MV-4-11 (cell line): ENCODE results near the gene ZFAND2A.

Source experiments
- DNase-seq: peaks from one replicate; lab custom pipeline; 2025; lab: John Stamatoyannopoulos, UW

Gene ZFAND2A

DNA sequence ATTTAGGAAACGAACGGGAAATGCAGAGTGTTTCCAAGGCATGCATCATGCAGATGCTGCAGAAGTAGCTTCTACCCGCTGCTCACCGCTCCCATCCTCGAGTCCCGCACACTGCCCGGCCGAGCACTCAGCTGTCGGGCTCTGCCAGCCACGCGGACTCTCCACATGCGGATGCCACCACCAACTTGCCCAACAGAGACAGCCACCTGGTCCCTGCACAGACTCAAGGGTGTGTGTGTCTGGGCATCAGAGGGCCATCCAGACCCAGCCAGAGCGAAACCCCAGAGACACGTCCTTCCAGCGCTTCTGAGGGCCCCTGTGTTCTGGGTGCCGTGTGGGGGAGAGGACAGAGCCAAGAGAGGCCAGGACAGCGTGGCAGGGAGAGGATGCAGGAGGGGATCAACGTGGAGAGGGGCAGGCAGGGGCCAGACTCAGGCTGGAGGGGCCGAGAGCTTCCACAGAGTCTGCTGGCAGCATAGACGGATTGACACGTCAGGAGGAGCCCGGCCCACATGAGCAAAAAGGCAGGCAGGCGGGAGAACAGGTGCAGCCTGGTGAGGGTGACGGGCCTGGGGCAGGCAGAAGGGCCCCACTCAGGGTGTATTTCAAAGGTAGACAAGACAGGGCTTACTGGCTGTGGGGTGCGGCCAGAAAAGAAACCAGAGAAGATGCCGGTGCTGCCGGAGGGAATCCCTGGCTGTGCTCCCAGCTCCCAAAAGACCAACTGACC is 53.8 kb downstream of the ZFAND2A start:
- no peak for DNase-seq

DNA sequence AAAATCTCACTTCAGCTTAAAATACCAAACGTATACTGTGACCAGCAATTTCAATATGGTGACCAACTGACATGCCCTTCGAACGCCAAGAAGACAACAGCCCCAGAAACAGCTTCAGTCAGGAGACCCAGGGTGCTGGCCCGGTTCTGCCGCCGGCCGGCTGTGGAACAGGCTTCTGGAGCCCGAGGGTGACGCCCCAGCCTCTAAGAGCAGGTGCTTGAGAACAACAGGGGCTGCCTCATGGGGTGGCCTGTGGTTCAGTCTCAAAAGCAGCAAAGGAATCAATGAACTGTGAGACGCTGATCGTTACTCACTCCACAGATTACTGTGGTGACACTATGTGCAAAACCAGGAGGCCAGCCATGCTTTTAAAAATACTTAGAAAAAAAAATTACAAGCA is 54.8 kb downstream of the ZFAND2A start:
- DNase-seq = no peak

DNA sequence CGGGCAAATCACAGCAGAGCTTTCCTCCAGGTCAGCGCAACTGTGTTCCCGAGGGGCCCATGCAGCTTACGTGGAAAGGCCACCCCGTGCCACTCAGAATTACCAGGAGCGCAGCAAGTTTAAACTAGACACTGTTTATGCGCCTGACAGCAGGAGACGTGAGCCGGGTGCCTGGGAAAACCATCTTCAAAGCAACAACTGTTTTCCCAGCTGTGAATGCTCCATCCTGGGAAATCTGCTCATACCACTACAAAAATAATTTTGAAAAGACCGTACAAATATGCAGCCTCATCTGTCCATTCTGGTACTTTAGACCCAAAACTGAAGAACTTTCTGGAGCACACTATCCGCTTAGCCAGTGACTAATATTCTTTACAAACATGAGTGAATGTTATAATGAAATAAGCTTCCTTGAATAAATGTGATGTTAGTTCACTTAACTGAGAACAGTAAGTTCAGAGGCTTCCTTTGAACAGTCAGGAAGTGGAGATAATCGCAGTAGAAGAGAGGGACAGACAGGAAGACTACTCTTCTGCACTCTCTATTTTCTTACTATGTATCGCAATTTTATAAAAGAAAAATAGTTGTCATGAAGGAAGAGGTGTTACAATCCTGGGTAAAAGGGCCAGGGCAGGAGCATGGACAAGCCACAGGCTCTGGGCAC is 55.3 kb downstream of the ZFAND2A start:
- no peak for DNase-seq

DNA sequence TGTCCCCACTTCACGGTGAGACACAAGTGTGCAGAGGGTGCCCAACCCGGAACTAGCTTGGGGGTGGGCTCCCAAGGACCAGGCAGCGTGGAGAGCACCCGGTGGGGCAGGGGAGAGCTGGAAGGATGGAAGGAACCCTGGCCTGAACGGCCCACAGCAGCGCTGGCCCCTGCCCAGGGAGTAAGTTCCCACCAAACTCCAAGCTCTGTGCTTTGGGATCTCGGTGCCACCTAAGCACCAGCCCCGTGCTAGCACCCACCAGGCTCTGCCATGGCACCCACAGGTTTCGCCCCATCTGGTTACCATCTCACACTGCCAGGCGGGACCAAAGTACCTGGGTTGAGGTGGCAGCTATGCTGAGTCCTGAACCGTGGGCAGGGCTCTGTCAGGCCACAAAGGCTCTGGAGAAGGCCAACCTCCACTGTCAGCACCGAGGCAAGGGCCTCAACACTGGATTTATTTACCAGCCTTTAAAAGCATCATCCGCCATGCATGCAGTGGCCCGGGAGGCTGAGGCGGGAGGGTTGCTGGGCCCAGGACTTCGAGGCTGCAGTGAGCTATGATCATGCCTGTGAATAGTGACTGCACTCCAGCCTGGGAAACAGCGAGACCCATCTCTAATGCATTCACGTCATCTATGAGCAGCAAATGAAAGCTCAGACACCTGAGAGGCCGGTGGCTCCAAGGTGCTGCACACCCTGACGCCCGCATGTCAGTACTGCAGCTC is 56.0 kb downstream of the ZFAND2A start:
- DNase-seq = no peak

DNA sequence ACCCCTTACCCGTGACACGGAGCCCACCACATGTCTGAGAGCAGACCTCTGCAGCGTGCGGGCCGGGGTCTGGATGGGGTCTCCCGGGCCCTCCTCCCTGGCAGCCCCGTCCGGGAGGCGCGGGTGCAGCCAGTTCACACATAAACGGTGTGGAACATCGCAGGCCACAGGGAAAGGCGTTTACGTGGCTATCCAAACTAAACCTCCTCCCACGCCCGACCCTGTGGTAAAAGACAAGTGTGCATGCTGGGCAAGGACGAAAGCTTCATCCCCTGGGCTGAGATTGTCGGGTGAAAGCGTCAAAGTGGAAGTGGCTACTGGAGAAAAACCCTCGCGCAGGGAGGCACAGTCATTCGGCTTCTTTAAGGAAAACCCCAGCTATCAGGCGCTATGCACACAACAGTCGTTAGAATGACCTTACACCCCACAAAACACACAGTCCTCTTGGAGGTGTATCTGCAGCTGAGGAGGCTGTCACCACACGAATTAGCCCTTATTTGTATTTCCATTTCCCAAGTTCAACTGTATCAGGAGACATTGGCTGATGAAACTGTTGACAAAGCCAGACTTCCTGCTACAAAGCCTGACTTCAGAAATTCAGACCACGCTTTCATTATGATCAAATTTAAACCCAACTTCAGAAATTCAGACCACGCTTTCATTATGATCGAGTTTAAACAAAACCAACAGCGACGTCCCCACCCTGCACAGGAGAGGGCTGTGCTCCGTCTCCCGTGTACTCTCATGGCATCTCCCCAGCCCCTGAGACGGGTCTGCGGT is 56.8 kb downstream of the ZFAND2A start:
- peak; percentile 82 for DNase-seq
